GM19035 (cell line): ENCODE measurements around the gene TSPOAP1.

Experiments used
- ATAC-seq: cut with Tn5 transposase; IDR thresholded peaks from one replicate; pipeline ENCODE4 v1.9.1; 2021; ENCODE audit not compliant: unreplicated experiment

The TSPOAP1 gene

GRCh38 chr17:58318065-58318481 lies 10.5 kb downstream of the TSPOAP1 start:
- no peak for ATAC-seq

GRCh38 chr17:58317421-58318064 lies 11.1 kb downstream of the TSPOAP1 start:
- ATAC-seq = no peak

- no peak for ATAC-seq
Measured at GRCh38 chr17:58316260-58316960, 12.2 kb downstream of the TSPOAP1 start.

- no peak for ATAC-seq
Measured at GRCh38 chr17:58315750-58316149, 12.8 kb downstream of the TSPOAP1 start.

- no peak for ATAC-seq
Measured at GRCh38 chr17:58315281-58315711, 13.3 kb downstream of the TSPOAP1 start.

GRCh38 chr17:58314706-58315015 lies 13.9 kb downstream of the TSPOAP1 start:
- ATAC-seq = no peak

GRCh38 chr17:58313815-58314705 lies 14.5 kb downstream of the TSPOAP1 start:
- no peak for ATAC-seq

- no peak for ATAC-seq
Measured at GRCh38 chr17:58312829-58313228, 15.8 kb downstream of the TSPOAP1 start.

- ATAC-seq = no peak
Measured at GRCh38 chr17:58312021-58312630, 16.5 kb downstream of the TSPOAP1 start.

GRCh38 chr17:58311429-58311894 lies 17.1 kb downstream of the TSPOAP1 start:
- ATAC-seq = no peak

GRCh38 chr17:58310511-58311428 lies 17.8 kb downstream of the TSPOAP1 start:
- no peak for ATAC-seq

- no peak for ATAC-seq
Measured at GRCh38 chr17:58309918-58310259, 18.7 kb downstream of the TSPOAP1 start.

GRCh38 chr17:58308985-58309917 lies 19.3 kb downstream of the TSPOAP1 start:
- no peak for ATAC-seq

- no peak for ATAC-seq
Measured at GRCh38 chr17:58308173-58308984, 20.2 kb downstream of the TSPOAP1 start.

GRCh38 chr17:58307468-58308172 lies 21.0 kb downstream of the TSPOAP1 start:
- ATAC-seq = no peak

GRCh38 chr17:58306131-58306951 lies 22.3 kb downstream of the TSPOAP1 start:
- no peak for ATAC-seq

GRCh38 chr17:58305626-58306025 lies 23.0 kb downstream of the TSPOAP1 start:
- ATAC-seq = no peak
